ENCODE data around the gene POM121L12. TPM values are rescaled to one million over a fixed set of nuclear protein-coding genes. Genes with fewer than 3 reads are reported as not detected.

Gene POM121L12
- not detected for polyA plus RNA-seq
- long read RNA-seq, donor 1, result 0 reads
- long read RNA-seq, donor 2, result 0 reads
- long read RNA-seq, donor 3, result 0 reads
- long read RNA-seq, donor 4, result 0 reads
- long read RNA-seq, donor 5, result 0 reads
- long read RNA-seq, donor 6, result 0 reads
- long read RNA-seq, donor 7, result 0 reads
- long read RNA-seq, donor 8, result 0 reads
- long read RNA-seq, donor 9, result 0 reads
- long read RNA-seq, donor 10, result 0 reads
- long read RNA-seq, donor 11, result 0 reads

GRCh38 chr7:53035499-53036412, at the start of gene POM121L12:
Gene POM121L12, plus strand, starts transcription at chr7:53035633. Its CDS starts 39 bp downstream, at chr7:53035672.
- Histone ChIP-seq H3K4me1 (ENCODE audit: control insufficient read depth, insufficient read depth, low read length) (no peaks in the 10 kb centered on the region), H3K36me3 (ENCODE audit: control insufficient read depth, insufficient read depth, low read length) (no peaks in the 10 kb centered on the region), H3K27me3 (ENCODE audit: control insufficient read depth, insufficient read depth, low read length) (no peaks in the 10 kb centered on the region), H3K9me3 (ENCODE audit: control insufficient read depth, low read depth, low read length) (peaks cover 15% of the 10 kb centered on the region), H3K4me3 (ENCODE audit: low read length) (no peak within 1 kb of the TSS), H3K27ac (ENCODE audit: low read length) (no peak within 1 kb of the TSS)
- peak in 1 of 2 donors; percentile 4 for DNase-seq
- no CpG with 5 or more reads among the region's 59 CpGs for WGBS (ENCODE audit: insufficient coverage, low lambda C conversion rate)

GRCh38 chr7:52992001-52992400, 43.4 kb upstream of the POM121L12 start:
- Histone ChIP-seq H3K9me3 (ENCODE audit: control insufficient read depth, low read depth, low read length) (no peaks in the 10 kb centered on the region), H3K36me3 (ENCODE audit: control insufficient read depth, insufficient read depth, low read length) (no peaks in the 10 kb centered on the region), H3K4me1 (ENCODE audit: control insufficient read depth, insufficient read depth, low read length) (no peaks in the 10 kb centered on the region), H3K4me3 (ENCODE audit: low read length) (no peak overlapping the region), H3K27ac (ENCODE audit: low read length) (no peak overlapping the region), H3K27me3 (ENCODE audit: control insufficient read depth, insufficient read depth, low read length) (no peaks in the 10 kb centered on the region)
- DNase-seq, result no peak

DNA sequence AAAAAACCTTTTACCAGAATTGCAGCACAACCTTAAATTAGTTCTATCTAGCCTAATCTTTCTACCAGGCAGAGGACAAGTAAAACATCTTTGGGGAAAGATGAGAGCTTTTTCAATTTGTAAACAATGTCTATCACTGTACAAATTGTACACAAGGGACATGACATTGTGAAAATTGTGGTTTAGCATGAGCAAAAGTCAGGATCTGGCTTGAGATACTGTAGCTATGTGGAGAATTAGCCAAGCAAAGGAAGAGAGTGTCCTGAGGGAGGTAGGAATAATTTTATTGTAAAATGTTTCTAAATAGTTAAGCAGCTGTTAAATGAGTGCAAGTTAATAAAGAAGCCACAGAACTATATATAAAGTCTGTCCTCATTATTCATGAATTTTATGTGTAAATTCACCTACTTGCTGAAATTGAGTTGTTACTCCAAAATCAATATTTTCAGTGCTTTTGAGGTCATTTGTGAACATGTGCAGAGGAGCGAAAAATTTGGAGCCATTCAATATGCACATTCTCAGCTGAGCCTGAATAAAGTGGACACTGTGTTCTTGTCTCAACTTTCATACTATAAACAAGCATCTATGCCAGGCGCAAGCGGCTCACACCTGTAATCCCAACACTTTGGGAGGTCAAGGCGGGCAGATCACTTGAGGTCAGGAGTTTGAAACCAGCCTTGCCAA, 42.8 kb upstream of the POM121L12 start:
- Histone ChIP-seq H3K27ac (ENCODE audit: low read length) (no peak overlapping the region), H3K4me1 (ENCODE audit: control insufficient read depth, insufficient read depth, low read length) (no peaks in the 10 kb centered on the region), H3K36me3 (ENCODE audit: control insufficient read depth, insufficient read depth, low read length) (no peaks in the 10 kb centered on the region), H3K9me3 (ENCODE audit: control insufficient read depth, low read depth, low read length) (no peaks in the 10 kb centered on the region), H3K27me3 (ENCODE audit: control insufficient read depth, insufficient read depth, low read length) (no peaks in the 10 kb centered on the region), H3K4me3 (ENCODE audit: low read length) (no peak overlapping the region)
- no CpG with 5 or more reads among the region's 4 CpGs for WGBS (ENCODE audit: insufficient coverage, low lambda C conversion rate)
- no peak for DNase-seq

- H3K9me3 ChIP-seq (ENCODE audit: control insufficient read depth, low read depth, low read length), result no peaks in the 10 kb centered on the region
- H3K4me3 ChIP-seq (ENCODE audit: low read length), result no peak overlapping the region
- no peaks in the 10 kb centered on the region for H3K4me1 ChIP-seq (ENCODE audit: control insufficient read depth, insufficient read depth, low read length)
- no CpG with 5 or more reads among the region's 1 CpG for WGBS (ENCODE audit: insufficient coverage, low lambda C conversion rate)
- no peak overlapping the region for H3K27ac ChIP-seq (ENCODE audit: low read length)
- DNase-seq, result no peak
- no peaks in the 10 kb centered on the region for H3K27me3 ChIP-seq (ENCODE audit: control insufficient read depth, insufficient read depth, low read length)
- H3K36me3 ChIP-seq (ENCODE audit: control insufficient read depth, insufficient read depth, low read length), result no peaks in the 10 kb centered on the region
Observed at GRCh38 chr7:52995676-52996075, 39.8 kb upstream of the POM121L12 start.

GRCh38 chr7:53001221-53001620, 34.2 kb upstream of the POM121L12 start:
- peaks cover 10% of the 10 kb centered on the region for H3K9me3 ChIP-seq (ENCODE audit: control insufficient read depth, low read depth, low read length)
- no peaks in the 10 kb centered on the region for H3K27me3 ChIP-seq (ENCODE audit: control insufficient read depth, insufficient read depth, low read length)
- H3K4me3 ChIP-seq (ENCODE audit: low read length), result no peak overlapping the region
- no peaks in the 10 kb centered on the region for H3K36me3 ChIP-seq (ENCODE audit: control insufficient read depth, insufficient read depth, low read length)
- no peaks in the 10 kb centered on the region for H3K4me1 ChIP-seq (ENCODE audit: control insufficient read depth, insufficient read depth, low read length)
- no peak for DNase-seq
- WGBS (ENCODE audit: insufficient coverage, low lambda C conversion rate), result 69% methylated on average over 3 of the region's 3 CpGs
- no peak overlapping the region for H3K27ac ChIP-seq (ENCODE audit: low read length)

- no peaks in the 10 kb centered on the region for H3K36me3 ChIP-seq (ENCODE audit: control insufficient read depth, insufficient read depth, low read length)
- no peak for DNase-seq
- WGBS (ENCODE audit: insufficient coverage, low lambda C conversion rate), result no CpG with 5 or more reads among the region's 7 CpGs
- peaks cover 10% of the 10 kb centered on the region for H3K9me3 ChIP-seq (ENCODE audit: control insufficient read depth, low read depth, low read length)
- no peaks in the 10 kb centered on the region for H3K27me3 ChIP-seq (ENCODE audit: control insufficient read depth, insufficient read depth, low read length)
- H3K27ac ChIP-seq (ENCODE audit: low read length), result no peak overlapping the region
- H3K4me1 ChIP-seq (ENCODE audit: control insufficient read depth, insufficient read depth, low read length), result no peaks in the 10 kb centered on the region
- no peak overlapping the region for H3K4me3 ChIP-seq (ENCODE audit: low read length)
Observed at GRCh38 chr7:53002389-53002788, 33.0 kb upstream of the POM121L12 start.

- no CpG with 5 or more reads among the region's 29 CpGs for WGBS (ENCODE audit: insufficient coverage, low lambda C conversion rate)
- H3K36me3 ChIP-seq (ENCODE audit: control insufficient read depth, insufficient read depth, low read length), result no peaks in the 10 kb centered on the region
- no peaks in the 10 kb centered on the region for H3K27me3 ChIP-seq (ENCODE audit: control insufficient read depth, insufficient read depth, low read length)
- no peak overlapping the region for H3K27ac ChIP-seq (ENCODE audit: low read length)
- H3K4me3 ChIP-seq (ENCODE audit: low read length), result no peak overlapping the region
- no peak for DNase-seq
- no peaks in the 10 kb centered on the region for H3K4me1 ChIP-seq (ENCODE audit: control insufficient read depth, insufficient read depth, low read length)
- peaks cover 10% of the 10 kb centered on the region for H3K9me3 ChIP-seq (ENCODE audit: control insufficient read depth, low read depth, low read length)
Observed at GRCh38 chr7:53003653-53004445, 31.6 kb upstream of the POM121L12 start.

- WGBS (ENCODE audit: insufficient coverage, low lambda C conversion rate), result 100% methylated on average over 1 of the region's 2 CpGs
- Histone ChIP-seq H3K36me3 (ENCODE audit: control insufficient read depth, insufficient read depth, low read length) (no peaks in the 10 kb centered on the region), H3K27ac (ENCODE audit: low read length) (no peak overlapping the region), H3K9me3 (ENCODE audit: control insufficient read depth, low read depth, low read length) (no peaks in the 10 kb centered on the region), H3K27me3 (ENCODE audit: control insufficient read depth, insufficient read depth, low read length) (no peaks in the 10 kb centered on the region), H3K4me1 (ENCODE audit: control insufficient read depth, insufficient read depth, low read length) (no peaks in the 10 kb centered on the region), H3K4me3 (ENCODE audit: low read length) (no peak overlapping the region)
- DNase-seq, result no peak
Observed at GRCh38 chr7:53013925-53014324, 21.5 kb upstream of the POM121L12 start.

DNA sequence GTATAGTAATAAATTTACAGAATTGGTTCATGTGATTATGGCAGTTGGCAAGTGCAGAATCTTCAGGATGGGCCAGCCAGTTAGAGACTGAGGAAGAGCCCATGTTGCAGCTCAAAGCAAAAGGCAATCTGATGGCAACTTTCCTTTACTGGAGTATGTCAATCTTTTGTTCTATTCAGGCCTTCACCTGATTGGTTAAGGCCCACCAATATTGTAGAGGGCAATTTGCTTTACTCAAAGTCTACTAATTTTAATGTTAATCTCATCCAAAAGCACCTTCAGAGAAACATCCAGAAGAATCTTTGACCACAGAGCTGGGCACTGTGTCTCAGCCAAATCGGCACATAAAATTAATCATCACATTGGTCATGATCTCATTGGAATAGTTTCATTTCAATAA, 20.0 kb upstream of the POM121L12 start:
- Histone ChIP-seq H3K27ac (ENCODE audit: low read length) (no peak overlapping the region), H3K27me3 (ENCODE audit: control insufficient read depth, insufficient read depth, low read length) (no peaks in the 10 kb centered on the region), H3K4me1 (ENCODE audit: control insufficient read depth, insufficient read depth, low read length) (no peaks in the 10 kb centered on the region), H3K36me3 (ENCODE audit: control insufficient read depth, insufficient read depth, low read length) (no peaks in the 10 kb centered on the region), H3K4me3 (ENCODE audit: low read length) (no peak overlapping the region), H3K9me3 (ENCODE audit: control insufficient read depth, low read depth, low read length) (no peaks in the 10 kb centered on the region)
- no CpG with 5 or more reads among the region's 1 CpG for WGBS (ENCODE audit: insufficient coverage, low lambda C conversion rate)
- no peak for DNase-seq

- Histone ChIP-seq H3K36me3 (ENCODE audit: control insufficient read depth, insufficient read depth, low read length) (no peaks in the 10 kb centered on the region), H3K27ac (ENCODE audit: low read length) (no peak overlapping the region), H3K9me3 (ENCODE audit: control insufficient read depth, low read depth, low read length) (no peaks in the 10 kb centered on the region), H3K27me3 (ENCODE audit: control insufficient read depth, insufficient read depth, low read length) (no peaks in the 10 kb centered on the region), H3K4me3 (ENCODE audit: low read length) (no peak overlapping the region), H3K4me1 (ENCODE audit: control insufficient read depth, insufficient read depth, low read length) (no peaks in the 10 kb centered on the region)
- DNase-seq, result no peak
- WGBS (ENCODE audit: insufficient coverage, low lambda C conversion rate), result 93% methylated on average over 2 of the region's 5 CpGs
Observed at GRCh38 chr7:53022893-53023292, 12.5 kb upstream of the POM121L12 start.
